PC-9 (cell line): ENCODE measurements around the gene STPG3.

Experiments used
- EZH2 ChIP-seq: fragments of 200-600 bp; sonication (generic); IDR thresholded peaks from 2 replicates; pipeline ENCODE4 v1.8.0; 2017; ENCODE audit warnings: antibody characterized with exemption, low read depth
- TF ChIP-seq, protein P1 (sequence below): fragments of 200-600 bp; sonication (generic); conservative IDR thresholded peaks from 2 replicates; pipeline ENCODE4 v1.6.1; 2017; ENCODE audit warnings: mixed run types, antibody characterized with exemption, mild to moderate bottlenecking, moderate library complexity

DNA sequence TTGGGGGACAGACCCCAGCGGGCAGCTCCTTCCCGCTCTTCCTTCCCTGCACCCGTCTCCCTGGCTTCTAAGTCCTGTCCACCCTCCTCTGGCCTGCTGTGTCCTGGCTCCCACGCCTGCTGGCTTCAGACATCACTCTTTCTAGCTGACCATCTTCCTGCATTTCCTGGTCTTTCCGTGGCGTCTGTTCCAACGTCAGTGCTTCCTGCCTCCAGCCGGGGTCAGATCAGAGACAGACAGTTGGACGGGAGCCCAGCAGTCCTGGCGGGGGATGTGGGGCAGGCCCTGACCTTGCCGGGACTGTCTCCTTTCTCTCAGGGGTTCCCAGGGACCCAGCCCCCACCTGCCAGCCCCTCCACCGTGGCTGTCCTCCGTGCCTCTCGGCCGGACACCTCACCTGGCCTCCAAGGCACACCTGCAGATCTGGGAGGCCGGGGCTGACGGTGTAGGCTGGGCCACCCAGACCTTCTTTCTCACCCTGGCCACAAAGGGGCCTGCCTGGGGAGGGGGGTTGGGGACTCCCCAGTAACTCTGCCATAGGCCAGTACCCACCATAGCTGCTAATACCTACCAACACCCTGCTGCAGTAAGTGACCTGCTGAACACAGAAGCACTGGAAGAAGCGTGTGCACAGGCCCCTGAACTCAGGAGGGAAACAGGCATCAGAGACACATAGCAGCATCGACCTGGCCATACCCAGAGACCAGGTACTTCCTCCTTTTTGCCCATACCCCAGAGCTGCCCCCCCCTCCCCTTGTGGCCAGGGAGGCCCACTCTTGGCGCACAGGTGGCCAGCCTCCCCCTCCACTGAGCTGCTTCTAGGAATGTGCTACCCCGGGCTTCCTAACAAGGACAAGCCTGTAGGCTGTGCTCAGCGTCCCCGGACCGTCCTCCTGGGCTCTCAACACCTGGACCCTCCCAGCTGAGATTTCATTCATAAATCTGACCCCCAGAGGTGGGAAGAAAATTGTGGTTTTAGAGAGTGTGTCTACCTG, 45.9 kb downstream of the STPG3 start:
- TF ChIP-seq, protein P1, sequence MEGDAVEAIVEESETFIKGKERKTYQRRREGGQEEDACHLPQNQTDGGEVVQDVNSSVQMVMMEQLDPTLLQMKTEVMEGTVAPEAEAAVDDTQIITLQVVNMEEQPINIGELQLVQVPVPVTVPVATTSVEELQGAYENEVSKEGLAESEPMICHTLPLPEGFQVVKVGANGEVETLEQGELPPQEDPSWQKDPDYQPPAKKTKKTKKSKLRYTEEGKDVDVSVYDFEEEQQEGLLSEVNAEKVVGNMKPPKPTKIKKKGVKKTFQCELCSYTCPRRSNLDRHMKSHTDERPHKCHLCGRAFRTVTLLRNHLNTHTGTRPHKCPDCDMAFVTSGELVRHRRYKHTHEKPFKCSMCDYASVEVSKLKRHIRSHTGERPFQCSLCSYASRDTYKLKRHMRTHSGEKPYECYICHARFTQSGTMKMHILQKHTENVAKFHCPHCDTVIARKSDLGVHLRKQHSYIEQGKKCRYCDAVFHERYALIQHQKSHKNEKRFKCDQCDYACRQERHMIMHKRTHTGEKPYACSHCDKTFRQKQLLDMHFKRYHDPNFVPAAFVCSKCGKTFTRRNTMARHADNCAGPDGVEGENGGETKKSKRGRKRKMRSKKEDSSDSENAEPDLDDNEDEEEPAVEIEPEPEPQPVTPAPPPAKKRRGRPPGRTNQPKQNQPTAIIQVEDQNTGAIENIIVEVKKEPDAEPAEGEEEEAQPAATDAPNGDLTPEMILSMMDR, result no peak
- no peak for TF ChIP-seq EZH2
